ENCODE results near the gene CUX1.

GRCh38 chr7:101854084-101854865 is 36.8 kb downstream of the CUX1 start:
- TF ChIP-seq EZH2 (IDR thresholded peaks at IDR 0.05; ENCODE audit: borderline replicate concordance, insufficient read depth, low read depth, low read length, poor library complexity, severe bottlenecking) (no peak), CTCF (IDR thresholded peaks at IDR 0.05) (no peak)
